Esophagus muscularis mucosa (tissue), 4 donors: ENCODE data around the gene SLCO1A2. TPM values are rescaled to one million over a fixed set of nuclear protein-coding genes. Genes with fewer than 3 reads are reported as not detected.
"Not testable (repeated sequence)": the region's sequence is repeated elsewhere in the genome, so short reads cannot be mapped to it uniquely, and the experiment has no call there.

Experiments used
- DNase-seq: peaks from one replicate; pipeline ENCODE4 v3.0.0-alpha.2; 2017; ENCODE audit errors: extremely low spot score
- H3K27ac ChIP-seq, 4 donors: fragments of 200-600 bp; sonication (generic); replicated peaks in 1 of 4; 1 replicate in 3 of 4; 2 replicates in 1 of 4; pipeline ENCODE4 v1.5.1; 2016 to 2019; ENCODE audit warnings: mild to moderate bottlenecking in 1 of 4
- H3K27me3 ChIP-seq, 4 donors: fragments of 200-600 bp; sonication (generic); one replicate each; pipeline versions ENCODE4 v1.5.1 to v1.6.0; 2016 to 2019
- H3K36me3 ChIP-seq, 4 donors: fragments of 200-600 bp; sonication (generic); one replicate each; pipeline ENCODE4 v1.5.1; 2016 to 2019
- H3K4me1 ChIP-seq, 4 donors: fragments of 200-600 bp; sonication (generic); one replicate each; pipeline ENCODE4 v1.5.1; 2016 to 2019
- H3K4me3 ChIP-seq, 4 donors: fragments of 200-600 bp; sonication (generic); 1 replicate in 2 of 4; 2 replicates in 2 of 4; pipeline ENCODE4 v1.5.1; 2016 to 2019; ENCODE audit warnings: mild to moderate bottlenecking in 4 of 4, moderate library complexity in 1 of 4
- H3K9me3 ChIP-seq, 4 donors: fragments of 200-600 bp; sonication (generic); 1 replicate in 3 of 4; 2 replicates in 1 of 4; pipeline ENCODE4 v1.5.1; 2016 to 2019
- CTCF ChIP-seq, 3 experiments: fragments of 200-600 bp in 2 of 3; fragments of 450-650 bp in 1 of 3; sonication (generic) in 2 of 3; IDR thresholded peaks; one replicate each; pipeline ENCODE4 v1.5.1; 2017 to 2019; ENCODE audit warnings: antibody characterized with exemption in 3 of 3, mild to moderate bottlenecking in 2 of 3, moderate library complexity in 1 of 3
- EP300 ChIP-seq: sonication (generic); formaldehyde crosslinking; IDR thresholded peaks from one replicate; pipeline ENCODE4 v1.6.1; 2017; ENCODE audit warnings: antibody characterized with exemption
- POLR2A ChIP-seq: fragments of 450-650 bp; IDR thresholded peaks from one replicate; pipeline ENCODE4 v1.6.1; 2017; ENCODE audit warnings: antibody characterized with exemption, moderate library complexity, mild to moderate bottlenecking, low read depth
- POLR2AphosphoS5 ChIP-seq, 2 donors: sonication (generic); formaldehyde crosslinking; IDR thresholded peaks; one replicate each; pipeline ENCODE4 v1.6.1; 2017; ENCODE audit warnings: antibody characterized with exemption in 2 of 2
- WGBS: methylation state at CpG from one replicate; pipeline ENCODE4 v1.1.5; 2018; 5-methylcytosine and 5-hydroxymethylcytosine counted together
- intact Hi-C: fragments of 100-400 bp; cut with DNase I; formaldehyde crosslinking; loops from one replicate; pipeline ENCODE4 v1.15.1; 2023
- total RNA-seq, 4 donors: library from RNA; depleted of rRNA; stranded (reverse); fragments of >200 nt; gene quantifications; one replicate each; pipeline versions ENCODE4 v1.1.0 to v1.2.1, GENCODE V29; 2016

The SLCO1A2 gene
- total RNA-seq, 4 donors from 2014 or later: 0.19 TPM; not detected in 3

DNA sequence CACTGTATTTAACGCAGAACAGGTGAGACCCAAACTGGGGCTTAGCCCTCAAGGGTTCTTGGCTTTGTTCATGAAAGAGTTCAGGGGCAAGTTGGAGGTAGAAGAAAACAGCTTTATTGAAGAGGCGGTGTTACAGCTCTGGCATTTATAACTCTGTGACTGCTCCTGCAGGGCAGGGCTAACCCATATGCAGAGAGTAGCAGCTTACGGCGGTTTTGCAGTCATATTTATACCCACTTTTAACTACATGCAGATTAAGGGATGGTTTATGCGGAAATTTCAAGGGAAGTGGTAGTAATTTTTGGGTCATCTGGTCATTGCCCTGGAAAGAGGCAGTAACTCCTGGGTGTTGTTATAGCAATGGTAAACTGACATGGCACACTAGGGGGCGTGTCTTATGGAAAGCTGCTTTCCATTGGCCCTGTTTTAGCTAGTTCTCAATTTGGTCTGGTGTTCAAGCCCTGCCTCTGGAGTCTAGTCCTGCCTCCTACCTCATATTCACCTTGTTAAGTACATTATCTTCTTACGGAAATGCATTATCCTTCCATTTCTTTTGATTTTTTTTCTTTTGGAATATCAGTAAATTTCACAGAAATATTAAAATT lies 36.2 kb upstream of the SLCO1A2 start:
- intact Hi-C loops: no loop called here
- no peak for DNase-seq
- WGBS: 86% methylated on average over 7 of the region's 7 CpGs
- no peaks in the 10 kb centered on the region for H3K27me3 ChIP-seq
- no peaks in the 10 kb centered on the region for H3K36me3 ChIP-seq
- no peaks in the 10 kb centered on the region for H3K9me3 ChIP-seq
- H3K4me3 ChIP-seq: no peak overlapping the region
- TF ChIP-seq EP300: no peak
- TF ChIP-seq POLR2A: no peak
- no peak for TF ChIP-seq POLR2AphosphoS5 (IDR thresholded peaks at IDR 0.05)
- TF ChIP-seq CTCF (IDR thresholded peaks at IDR 0.05): no peak
- no peak overlapping the region for H3K27ac ChIP-seq
- H3K4me1 ChIP-seq: no peaks in the 10 kb centered on the region

DNA sequence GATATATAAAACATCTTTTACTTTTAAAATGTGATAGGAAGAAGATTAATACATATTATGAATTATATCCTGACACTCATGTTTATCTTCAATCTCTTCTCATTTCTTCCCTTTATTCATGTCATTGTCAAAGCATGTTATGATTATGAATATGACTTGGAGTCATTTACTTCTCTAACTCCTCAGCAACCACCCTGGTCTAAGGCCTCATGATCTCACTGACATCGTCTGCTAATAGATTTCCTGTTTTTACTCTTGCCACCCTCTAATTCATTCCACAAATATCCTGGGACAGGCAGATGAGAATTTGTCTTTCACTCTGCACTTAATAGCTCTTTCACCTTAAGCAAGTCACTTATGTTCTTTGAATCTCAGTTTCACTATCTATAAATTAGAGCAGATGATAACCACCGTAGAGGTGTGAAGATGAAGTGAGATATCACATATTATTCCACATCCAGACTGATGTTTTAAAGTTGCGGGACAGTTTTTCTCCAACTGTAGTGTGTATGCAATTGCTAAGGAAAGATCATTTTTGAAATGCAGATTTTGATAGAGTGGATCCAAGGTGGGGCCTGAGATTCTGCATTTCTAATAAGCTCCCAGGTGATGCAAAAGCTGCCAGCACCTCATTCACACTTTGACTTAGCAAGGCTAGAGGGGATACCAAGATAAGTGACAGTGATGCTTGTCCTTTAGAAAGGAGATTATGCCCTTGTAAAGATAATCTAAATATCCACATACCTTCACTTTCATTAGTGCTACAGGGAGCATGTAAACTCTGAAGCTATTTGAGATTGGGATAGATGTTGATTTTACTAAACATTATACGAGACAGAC lies 34.6 kb upstream of the SLCO1A2 start:
- no peaks in the 10 kb centered on the region for H3K4me1 ChIP-seq
- peaks cover 0 to 4% (median 0%) of the 10 kb centered on the region in 4 donors for H3K9me3 ChIP-seq
- H3K27ac ChIP-seq: no peak overlapping the region
- intact Hi-C loops: no loop called here
- no peak overlapping the region for H3K4me3 ChIP-seq
- WGBS: 59% methylated on average over 4 of the region's 4 CpGs
- H3K36me3 ChIP-seq: no peaks in the 10 kb centered on the region
- no peaks in the 10 kb centered on the region for H3K27me3 ChIP-seq
- no peak for DNase-seq
- TF ChIP-seq POLR2AphosphoS5 (IDR thresholded peaks at IDR 0.05) (no peak), EP300 (no peak), POLR2A (no peak), CTCF (IDR thresholded peaks at IDR 0.05) (no peak)

GRCh38 chr12:21360632-21361031 lies 25.9 kb upstream of the SLCO1A2 start:
- H3K27me3 ChIP-seq, H3K27ac ChIP-seq, H3K4me3 ChIP-seq, H3K36me3 ChIP-seq, H3K4me1 ChIP-seq, intact Hi-C loops, DNase-seq: not testable (repeated sequence)
- WGBS: 79% methylated on average over 10 of the region's 10 CpGs
- peaks cover 0 to 11% (median 5%) of the 10 kb centered on the region in 4 donors for H3K9me3 ChIP-seq

DNA sequence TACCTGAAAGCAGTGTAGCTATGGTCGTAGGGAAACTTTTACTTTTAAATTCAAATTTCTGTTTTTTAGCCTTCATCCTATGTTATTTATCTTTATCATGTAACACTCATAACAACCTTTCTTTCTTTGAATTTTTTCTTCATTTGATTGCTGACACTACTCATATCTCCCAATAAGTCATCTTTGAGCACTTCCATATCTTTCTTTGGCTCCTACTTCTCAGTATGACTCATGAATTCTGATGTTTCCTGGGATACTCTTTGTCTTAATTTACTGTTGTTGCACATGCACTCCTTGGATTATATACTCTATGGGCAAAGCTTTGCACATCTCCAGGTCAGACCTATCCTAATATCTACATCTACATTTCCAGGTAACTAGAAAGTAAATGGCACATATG lies 19.9 kb upstream of the SLCO1A2 start:
- no peak overlapping the region for H3K4me3 ChIP-seq
- H3K9me3 ChIP-seq: no peaks in the 10 kb centered on the region
- no peak overlapping the region for H3K27ac ChIP-seq
- DNase-seq: no peak
- no peaks in the 10 kb centered on the region for H3K4me1 ChIP-seq
- H3K27me3 ChIP-seq: no peaks in the 10 kb centered on the region
- no peak for TF ChIP-seq CTCF (IDR thresholded peaks at IDR 0.05)
- TF ChIP-seq POLR2A: no peak
- no peak for TF ChIP-seq EP300
- TF ChIP-seq POLR2AphosphoS5 (IDR thresholded peaks at IDR 0.05): no peak
- H3K36me3 ChIP-seq: no peaks in the 10 kb centered on the region
- intact Hi-C loops: no loop called here
- 48% methylated on average over 1 of the region's 1 CpG for WGBS

DNA sequence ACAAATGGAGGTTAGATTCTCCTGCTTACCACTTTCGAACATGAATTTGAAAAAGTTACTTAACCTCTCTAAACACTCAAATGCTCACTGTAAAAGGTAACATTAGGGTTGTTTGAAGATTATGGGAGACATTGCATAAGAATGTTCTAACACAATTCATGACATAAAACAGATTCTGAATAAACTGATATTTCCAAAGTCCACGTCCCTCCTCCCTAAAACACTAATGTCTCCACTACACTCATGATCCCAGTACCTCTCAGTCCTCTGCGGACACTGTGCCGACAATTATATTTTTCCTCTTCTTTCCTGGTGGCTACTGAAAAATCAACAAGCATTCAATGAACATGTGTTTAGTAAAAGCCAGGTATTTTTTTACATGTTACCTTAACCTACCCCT lies 19.2 kb upstream of the SLCO1A2 start:
- H3K9me3 ChIP-seq: no peaks in the 10 kb centered on the region
- WGBS: 73% methylated on average over 4 of the region's 4 CpGs
- H3K4me3 ChIP-seq: no peak overlapping the region
- H3K27ac ChIP-seq: no peak overlapping the region
- H3K4me1 ChIP-seq: no peaks in the 10 kb centered on the region
- H3K36me3 ChIP-seq: no peaks in the 10 kb centered on the region
- TF ChIP-seq POLR2A (no peak), POLR2AphosphoS5 (IDR thresholded peaks at IDR 0.05) (no peak), EP300 (no peak), CTCF (IDR thresholded peaks at IDR 0.05) (no peak)
- DNase-seq: no peak
- intact Hi-C loops: no loop called here
- no peaks in the 10 kb centered on the region for H3K27me3 ChIP-seq
